NCI-H1105 (cell line): ENCODE data around the gene HEATR9.

ENCODE experiments used
- DNase-seq: peaks from one replicate; lab custom pipeline; 2025; lab: John Stamatoyannopoulos, UW

Gene HEATR9

DNA sequence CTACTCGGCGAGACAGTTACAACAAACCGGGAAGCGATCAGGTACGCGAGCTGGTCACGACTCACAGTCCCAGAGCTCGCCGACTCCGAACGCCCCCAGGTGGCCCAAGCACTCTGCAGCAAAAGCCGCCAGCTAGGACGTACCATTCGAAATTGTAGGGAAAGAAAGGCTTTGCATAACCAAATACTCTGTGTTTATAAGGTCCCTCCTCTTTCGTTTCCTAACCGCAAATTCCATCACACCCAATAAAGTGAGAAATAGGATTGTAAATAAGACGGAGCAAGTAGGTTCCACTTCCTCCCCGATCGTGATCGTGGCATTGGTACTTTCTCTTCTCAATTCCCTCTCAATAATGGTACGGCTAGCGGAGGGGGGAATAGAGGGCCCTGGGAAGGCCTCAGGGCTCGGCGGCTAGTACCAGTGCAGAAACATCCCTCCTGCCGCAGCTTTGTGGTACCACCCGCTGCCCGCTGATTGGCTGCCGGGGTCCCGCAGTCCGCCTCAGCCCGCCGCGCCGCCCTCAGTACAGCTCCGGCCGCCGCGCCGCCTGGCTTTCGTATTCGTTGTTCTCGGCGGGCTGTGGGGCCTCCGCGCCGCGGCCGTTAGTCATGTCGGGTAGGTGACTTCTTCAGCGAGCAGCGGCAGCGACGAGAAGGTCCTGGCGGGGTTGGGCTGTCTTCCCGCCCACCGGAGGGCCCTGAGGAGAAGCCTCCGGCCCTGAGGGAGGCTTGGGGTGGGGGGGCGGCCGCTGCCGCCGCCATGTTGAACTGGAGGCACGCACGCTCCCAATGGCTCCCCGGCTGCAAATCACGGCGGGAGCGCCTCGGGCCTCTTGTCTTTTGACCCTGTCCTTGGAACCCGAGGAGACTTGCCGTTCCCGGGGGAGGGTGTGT is 59.5 kb downstream of the HEATR9 start, which contains the start of gene TAF15:
Gene TAF15 (plus strand): TSS at position 523 of the 893 bp plus-strand sequence. CDS start 86 bp downstream, at position 609.
- DNase-seq, result peak; percentile 93

DNA sequence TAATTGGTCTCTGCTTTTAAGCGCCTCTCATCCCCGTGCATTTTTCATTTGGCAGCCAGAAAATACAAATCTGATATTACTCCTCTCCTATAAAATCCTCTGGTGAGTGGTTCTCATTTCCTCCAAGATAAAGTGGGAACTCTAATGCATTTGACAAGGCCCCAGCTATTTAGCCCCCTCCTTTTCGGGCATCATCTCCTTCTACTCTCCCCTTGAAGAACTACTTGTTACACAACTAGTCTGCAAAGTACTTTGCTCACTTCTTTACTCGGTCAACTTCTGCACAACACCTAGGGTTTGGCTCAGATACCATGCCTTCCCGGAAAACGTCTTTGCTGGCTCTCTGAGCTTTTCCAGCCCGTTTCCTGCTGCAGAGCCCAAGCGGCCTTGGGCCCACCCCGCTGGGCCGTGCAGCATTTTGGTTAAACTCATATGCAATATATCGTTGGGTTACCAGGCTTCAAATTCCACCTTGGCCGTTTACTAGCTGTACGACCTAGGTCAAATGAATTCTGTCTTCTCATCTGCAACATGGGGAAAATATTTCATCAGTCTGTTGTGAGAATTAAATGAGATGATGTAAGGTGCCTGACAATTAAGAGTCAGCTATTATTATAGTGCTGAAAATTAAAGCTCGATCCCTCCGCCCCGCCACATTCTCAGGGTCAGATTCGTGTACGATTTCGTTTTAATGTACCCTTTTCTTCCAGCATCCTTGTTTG is 60.3 kb downstream of the HEATR9 start:
- DNase-seq, result no peak

DNA sequence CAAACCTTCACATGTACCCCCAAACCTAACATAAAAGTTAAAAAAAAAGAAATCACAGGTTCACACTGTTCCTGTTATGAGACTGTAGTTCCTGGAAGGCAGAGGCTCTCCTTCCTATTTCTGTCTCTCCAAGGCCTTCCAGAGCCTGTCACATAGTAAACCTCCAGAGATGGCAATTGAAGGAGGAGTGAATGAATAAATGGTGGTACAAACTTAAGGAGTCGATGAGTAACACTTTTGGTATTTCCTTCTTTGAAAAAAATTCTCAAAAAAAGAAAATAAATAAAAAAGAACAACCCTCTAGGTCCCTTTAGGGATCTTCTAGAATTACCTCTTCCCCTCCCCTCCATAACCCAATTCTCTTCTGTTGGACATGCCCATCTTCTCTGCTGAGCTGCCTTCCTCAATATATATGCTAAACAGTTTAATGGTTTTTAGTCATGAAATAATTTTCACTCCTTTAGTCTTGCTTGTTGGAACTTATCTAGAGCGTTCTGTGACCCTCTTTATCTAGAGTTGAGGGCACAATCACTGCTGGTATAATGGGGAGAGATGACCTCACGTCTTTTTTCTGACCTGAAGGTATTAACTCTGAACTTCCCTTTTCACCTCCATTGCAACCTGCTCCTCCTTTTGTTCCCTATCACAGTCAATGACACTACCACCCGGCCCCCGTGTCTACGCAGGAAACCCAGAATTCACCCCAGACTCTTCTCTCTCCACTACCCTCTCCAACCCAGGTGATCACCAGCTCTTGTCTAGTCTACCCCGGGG is 61.1 kb downstream of the HEATR9 start:
- no peak for DNase-seq
